Neuronal stem cell (in vitro differentiated cells): ENCODE data around the gene ARHGEF16.
A peak's percentile ranks its signal among the peaks of the same experiment; 100 is the strongest.

ENCODE experiments used
- DNase-seq: peaks from one replicate; pipeline ENCODE4 v3.0.0-alpha.2; 2013; ENCODE audit warnings: low spot score
- H2AFZ ChIP-seq: one replicate; pipeline ENCODE4 v1.6.1; 2013; ENCODE audit warnings: mild to moderate bottlenecking, low read length, inconsistent platforms
- H2AK5ac ChIP-seq: 2 replicates; pipeline ENCODE4 v1.6.1; 2013; ENCODE audit warnings: low read depth, mild to moderate bottlenecking, inconsistent platforms, low read length, moderate library complexity, mixed read lengths
- H2BK120ac ChIP-seq: 2 replicates; pipeline ENCODE4 v1.6.1; 2013; ENCODE audit warnings: low read depth, mild to moderate bottlenecking, inconsistent platforms, low read length, moderate library complexity, mixed read lengths
- H2BK12ac ChIP-seq: one replicate; pipeline ENCODE4 v1.6.1; 2013; ENCODE audit warnings: low read length, inconsistent platforms
- H2BK15ac ChIP-seq: 2 replicates; pipeline ENCODE4 v1.6.1; 2013; ENCODE audit warnings: mild to moderate bottlenecking, low read length, inconsistent platforms, mixed read lengths
- H2BK5ac ChIP-seq: one replicate; pipeline ENCODE4 v1.6.1; 2013; ENCODE audit warnings: inconsistent platforms, mild to moderate bottlenecking, low read length, moderate library complexity
- H3K14ac ChIP-seq: one replicate; pipeline ENCODE4 v1.6.1; 2013; ENCODE audit warnings: low read length, inconsistent platforms
- H3K18ac ChIP-seq: 2 replicates; pipeline ENCODE4 v1.6.1; 2013; ENCODE audit warnings: low read length, inconsistent platforms
- H3K23ac ChIP-seq: 2 replicates; pipeline ENCODE4 v1.6.1; 2013; ENCODE audit warnings: low read depth, mild to moderate bottlenecking, mixed read lengths, low read length, inconsistent platforms; ENCODE audit not compliant: poor library complexity
- H3K27ac ChIP-seq: replicated peaks from 3 replicates; pipeline ENCODE4 v1.5.1; 2013; ENCODE audit warnings: low read length, inconsistent platforms
- H3K27me3 ChIP-seq, 3 experiments: 2 replicates each; pipeline ENCODE4 v1.6.1; 2013; ENCODE audit warnings: low read length in 3 of 3, mild to moderate bottlenecking in 2 of 3, inconsistent platforms in 1 of 3, low read depth in 1 of 3, mixed read lengths in 1 of 3, moderate library complexity in 1 of 3; ENCODE audit not compliant: control insufficient read depth in 3 of 3, insufficient read depth in 3 of 3
- H3K36me3 ChIP-seq, 2 donors: replicated peaks in 1 of 2; 2 replicates each; pipeline ENCODE4 v1.6.1; 2013; ENCODE audit warnings: low read length in 2 of 2; ENCODE audit not compliant: control insufficient read depth in 2 of 2, insufficient read depth in 2 of 2
- H3K4ac ChIP-seq: 2 replicates; pipeline ENCODE4 v1.6.1; 2013; ENCODE audit warnings: inconsistent platforms, mild to moderate bottlenecking, low read length, moderate library complexity
- H3K4me1 ChIP-seq, 2 donors: 1 replicate in 1 of 2; 2 replicates in 1 of 2; pipeline ENCODE4 v1.6.1; 2013; ENCODE audit warnings: low read length in 2 of 2, low read depth in 1 of 2; ENCODE audit not compliant: control insufficient read depth in 2 of 2, insufficient read depth in 1 of 2
- H3K4me2 ChIP-seq: one replicate; pipeline ENCODE4 v1.6.1; 2013; ENCODE audit warnings: mild to moderate bottlenecking, low read length, inconsistent platforms; ENCODE audit not compliant: insufficient read depth, poor library complexity, severe bottlenecking
- H3K4me3 ChIP-seq, 2 donors: 2 replicates each; pipeline ENCODE4 v1.5.1; 2013; ENCODE audit warnings: low read length in 2 of 2, mild to moderate bottlenecking in 2 of 2, inconsistent platforms in 1 of 2, moderate library complexity in 1 of 2
- H3K79me1 ChIP-seq: one replicate; pipeline ENCODE4 v1.6.1; 2013; ENCODE audit warnings: low read depth, mild to moderate bottlenecking, inconsistent platforms, low read length, moderate library complexity
- H3K9ac ChIP-seq: one replicate; pipeline ENCODE4 v1.6.1; 2013; ENCODE audit warnings: mild to moderate bottlenecking, low read depth, low read length, inconsistent platforms; ENCODE audit not compliant: poor library complexity
- H3K9me3 ChIP-seq, 2 donors: replicated peaks in 1 of 2; 2 replicates each; pipeline versions ENCODE3 to v1.6.1; 2013; ENCODE audit warnings: low read length in 2 of 2, mild to moderate bottlenecking in 2 of 2, inconsistent platforms in 1 of 2, low read depth in 1 of 2, mixed read lengths in 1 of 2, moderate library complexity in 1 of 2; ENCODE audit not compliant: control insufficient read depth in 2 of 2, insufficient read depth in 1 of 2
- H4K8ac ChIP-seq: one replicate; pipeline ENCODE4 v1.6.1; 2013; ENCODE audit warnings: low read depth, mild to moderate bottlenecking, inconsistent platforms, low read length, moderate library complexity
- H4K91ac ChIP-seq: one replicate; pipeline ENCODE4 v1.6.1; 2013; ENCODE audit warnings: low read length, low read depth, mild to moderate bottlenecking, inconsistent platforms; ENCODE audit not compliant: poor library complexity
- WGBS, 2 donors: extraction: QIAGEN DNeasy Blood & Tissue Kit; methylation state at CpG; one replicate each; pipeline ENCODE4 v1.1.7; 2013; ENCODE audit warnings: missing lambda C conversion rate in 2 of 2, mixed read lengths in 1 of 2; ENCODE audit not compliant: insufficient read length in 2 of 2, insufficient replicate concordance in 1 of 2; ENCODE audit errors: extremely low coverage in 2 of 2; 5-methylcytosine and 5-hydroxymethylcytosine counted together

ARHGEF16 gene

DNA sequence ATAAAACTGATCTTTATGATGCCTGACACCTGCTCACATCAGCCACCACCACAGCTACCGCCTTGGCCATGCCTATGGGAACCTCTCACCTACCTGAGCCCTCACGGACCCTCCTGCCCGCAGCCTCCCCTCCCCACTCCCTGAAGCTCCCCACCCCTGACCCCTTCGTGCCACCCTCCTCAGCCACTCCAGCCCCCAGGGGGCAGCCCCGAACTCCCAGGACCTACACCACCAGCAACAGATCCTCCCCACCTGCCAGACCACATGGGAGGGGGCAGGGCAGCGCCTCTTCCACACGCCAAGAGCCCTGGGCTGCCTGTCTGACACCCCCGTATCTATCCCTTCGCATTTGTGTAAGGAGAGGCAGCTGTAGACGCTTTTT is 14.2 kb upstream of the ARHGEF16 start:
- H3K27ac ChIP-seq, result no peak overlapping the region
- peaks cover 0 to 43% (median 0%) of the 10 kb centered on the region in 3 experiments for H3K27me3 ChIP-seq
- peaks cover 3% of the 10 kb centered on the region for H3K79me1 ChIP-seq

DNA sequence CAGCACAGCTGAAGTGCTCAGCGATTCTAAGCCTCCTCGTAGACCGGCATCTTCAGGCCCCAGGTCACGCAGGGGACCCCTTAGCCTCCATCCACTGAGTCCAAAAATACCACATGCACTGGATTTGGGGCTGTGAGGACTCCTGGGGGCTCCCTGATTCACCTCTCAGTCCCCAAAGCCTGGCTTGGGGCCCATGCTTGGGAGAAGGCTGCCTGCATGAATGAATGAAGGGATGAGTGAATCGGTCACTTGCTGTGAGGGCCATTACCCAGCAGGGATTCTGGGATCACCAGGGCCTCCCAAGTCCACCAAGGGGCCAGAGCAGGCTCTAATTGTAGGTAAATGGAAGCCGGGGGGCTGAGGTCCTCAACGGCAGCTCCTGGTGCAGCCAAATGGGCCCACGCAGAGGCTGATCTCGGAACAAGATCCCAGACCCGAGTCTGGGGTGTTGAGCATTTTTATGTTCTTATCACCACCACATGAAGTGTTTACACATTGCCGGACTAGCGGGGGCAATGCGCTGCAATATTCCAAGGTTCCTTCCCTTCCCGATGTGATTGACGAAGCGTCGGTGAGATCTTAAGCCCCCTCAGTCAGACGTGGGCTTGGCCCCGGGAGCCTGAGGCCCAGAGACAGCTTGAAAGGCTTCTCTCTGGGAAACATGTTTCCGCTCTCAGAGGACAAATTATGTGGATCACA is 13.6 kb upstream of the ARHGEF16 start:
- H3K9ac ChIP-seq, result no peak overlapping the region
- H3K27ac ChIP-seq, result peak overlapping the region; percentile 47

More for the DNA sequence above, 14.2 kb upstream of the ARHGEF16 start:
- WGBS, 2 donors, result no CpG with 5 or more reads among the region's 10 CpGs
- Histone ChIP-seq H3K9me3 (peaks cover 3 to 5% of the 10 kb centered on the region in 2 donors), H3K18ac (peak overlapping the region; percentile 92), H2BK15ac (peak overlapping the region; percentile 79), H4K8ac (no peak overlapping the region), H2BK5ac (no peak overlapping the region), H4K91ac (no peak overlapping the region), H3K4ac (no peak overlapping the region), H3K14ac (no peak overlapping the region), H3K23ac (peak overlapping the region; percentile 71), H3K9ac (peak overlapping the region; percentile 31), H2AFZ (no peak overlapping the region), H2BK120ac (no peak overlapping the region), H2BK12ac (peak overlapping the region; percentile 17), H3K4me3 (no peak overlapping the region), H3K36me3 (no peaks in the 10 kb centered on the region), H3K4me1 (peaks cover 0 to 25% of the 10 kb centered on the region in 2 donors), H3K4me2 (no peak overlapping the region), H2AK5ac (peak overlapping the region; percentile 83)
- DNase-seq, result no peak

DNA sequence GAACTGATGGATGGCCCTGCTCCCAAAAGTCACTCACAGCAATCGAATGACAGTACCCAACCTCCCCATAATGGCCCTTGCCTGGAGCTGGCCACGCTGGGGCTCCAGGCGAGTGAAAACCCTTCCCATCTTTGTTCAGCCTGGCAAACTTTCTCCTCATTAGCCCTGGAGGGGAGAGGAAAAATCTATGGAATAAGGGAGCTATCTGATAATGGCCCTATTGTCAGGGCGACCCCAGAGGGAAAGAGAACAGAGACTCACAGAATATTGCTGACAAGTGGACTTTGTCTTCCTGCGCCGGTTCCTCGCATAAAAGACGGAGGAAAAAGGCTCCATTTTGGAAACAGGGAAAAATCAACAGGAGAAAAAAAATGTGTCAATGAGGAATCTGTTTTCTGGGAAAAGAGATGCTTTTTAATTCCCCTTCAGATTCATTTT is 13.0 kb upstream of the ARHGEF16 start:
- Histone ChIP-seq H2BK12ac (no peak overlapping the region), H3K27ac (peak overlapping the region; percentile 47), H3K14ac (no peak overlapping the region), H3K4me2 (no peak overlapping the region), H3K18ac (no peak overlapping the region), H2BK120ac (no peak overlapping the region), H4K8ac (no peak overlapping the region), H4K91ac (no peak overlapping the region), H3K23ac (no peak overlapping the region), H3K4me3 (no peak overlapping the region), H3K79me1 (no peaks in the 10 kb centered on the region), H3K4ac (no peak overlapping the region), H3K9ac (no peak overlapping the region), H2AFZ (no peak overlapping the region), H3K36me3 (no peaks in the 10 kb centered on the region), H2BK15ac (peak overlapping the region; percentile 79), H3K9me3 (peaks cover 3 to 7% of the 10 kb centered on the region in 2 donors), H3K27me3 (peaks cover 0 to 43% (median 0%) of the 10 kb centered on the region in 3 experiments), H2AK5ac (no peak overlapping the region), H2BK5ac (no peak overlapping the region), H3K4me1 (peaks cover 0 to 25% of the 10 kb centered on the region in 2 donors)
- no CpG with 5 or more reads among the region's 8 CpGs for WGBS, 2 donors
- DNase-seq, result no peak

More for the DNA sequence above, 13.6 kb upstream of the ARHGEF16 start:
- H3K18ac ChIP-seq, result peak overlapping the region; percentile 78
- H2BK12ac ChIP-seq, result no peak overlapping the region
- H4K91ac ChIP-seq, result no peak overlapping the region
- no peak overlapping the region for H2AFZ ChIP-seq
- H3K14ac ChIP-seq, result no peak overlapping the region
- no CpG with 5 or more reads among the region's 20 CpGs for WGBS, 2 donors
- H3K36me3 ChIP-seq, result no peaks in the 10 kb centered on the region
- H3K79me1 ChIP-seq, result no peaks in the 10 kb centered on the region
- peaks cover 0 to 25% of the 10 kb centered on the region in 2 donors for H3K4me1 ChIP-seq
- DNase-seq, result no peak
- H3K9me3 ChIP-seq, result peaks cover 3 to 7% of the 10 kb centered on the region in 2 donors
- no peak overlapping the region for H2BK5ac ChIP-seq
- no peak overlapping the region for H3K4ac ChIP-seq
- H4K8ac ChIP-seq, result no peak overlapping the region
- H3K4me3 ChIP-seq, result no peak overlapping the region
- peaks cover 0 to 43% (median 0%) of the 10 kb centered on the region in 3 experiments for H3K27me3 ChIP-seq
- peak overlapping the region; percentile 79 for H2BK15ac ChIP-seq
- H2BK120ac ChIP-seq, result peak overlapping the region; percentile 17
- peak overlapping the region; percentile 71 for H3K23ac ChIP-seq
- no peak overlapping the region for H3K4me2 ChIP-seq
- peak overlapping the region; percentile 83 for H2AK5ac ChIP-seq

DNA sequence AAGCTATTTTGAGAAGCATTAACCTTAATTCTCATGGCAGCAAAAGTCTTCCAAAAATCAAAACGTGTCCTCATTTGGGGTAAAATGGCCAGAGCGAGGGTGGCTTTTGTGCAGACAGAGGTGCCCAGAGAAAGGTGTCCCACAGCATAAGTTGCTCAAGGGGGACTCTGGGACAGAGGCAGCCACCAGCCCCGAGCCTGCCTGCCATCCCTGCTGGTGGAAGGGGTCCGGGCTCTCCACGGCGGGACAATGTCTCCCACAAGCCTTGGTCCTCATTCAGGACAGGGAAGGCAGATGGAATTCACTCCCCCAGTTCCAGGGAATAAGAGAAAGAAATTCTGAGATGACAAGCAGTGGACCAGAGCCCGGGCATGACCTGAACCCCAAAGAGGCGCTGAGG is 12.6 kb upstream of the ARHGEF16 start:
- Histone ChIP-seq H2AK5ac (peak overlapping the region; percentile 90), H3K9ac (no peak overlapping the region), H3K36me3 (no peaks in the 10 kb centered on the region), H3K79me1 (no peaks in the 10 kb centered on the region), H3K14ac (no peak overlapping the region), H2BK15ac (peak overlapping the region; percentile 53), H2BK12ac (peak overlapping the region; percentile 64), H3K4me2 (no peak overlapping the region), H4K91ac (no peak overlapping the region), H3K27ac (peak overlapping the region; percentile 47), H4K8ac (no peak overlapping the region), H3K4me3 (no peak overlapping the region), H3K9me3 (peaks cover 3 to 7% of the 10 kb centered on the region in 2 donors), H2BK5ac (peak overlapping the region; percentile 70), H2BK120ac (peak overlapping the region; percentile 73), H3K4ac (no peak overlapping the region), H3K18ac (peak overlapping the region; percentile 90), H2AFZ (no peak overlapping the region), H3K23ac (peak overlapping the region; percentile 25), H3K27me3 (peaks cover 0 to 43% (median 0%) of the 10 kb centered on the region in 3 experiments), H3K4me1 (peaks cover 0 to 25% of the 10 kb centered on the region in 2 donors)
- no peak for DNase-seq
- WGBS, 2 donors, result no CpG with 5 or more reads among the region's 8 CpGs
